Measurements from ENCODE around the gene FBXL17. TPM values are rescaled to one million over a fixed set of nuclear protein-coding genes. Genes with fewer than 3 reads are reported as not detected.

The FBXL17 gene
- total RNA-seq, 2 experiments from 2014 or later = 9.6 to 9.8 TPM

DNA sequence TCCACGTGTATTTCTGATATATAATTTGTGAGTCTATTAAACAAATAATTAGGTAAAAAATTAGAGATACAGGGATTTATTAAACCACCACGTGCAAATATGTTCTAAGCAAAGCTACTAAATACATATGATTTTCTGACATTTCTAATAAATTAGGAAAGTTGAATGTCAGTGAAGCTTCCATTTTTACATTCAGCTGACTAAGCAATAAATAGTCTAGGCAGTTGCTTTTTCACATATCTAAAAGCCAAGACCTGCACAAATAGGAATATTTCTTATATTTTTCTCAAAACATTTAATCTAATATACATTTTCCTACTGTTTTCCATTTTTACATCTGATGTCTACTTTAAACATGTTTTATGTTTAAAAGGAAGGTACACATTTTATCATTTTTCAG, 388.6 kb downstream of the FBXL17 start:
- no peaks in the 10 kb centered on the region for H3K36me3 Mint-ChIP-seq (ENCODE audit: low read depth)
- no peak overlapping the region for H3K4me3 Mint-ChIP-seq
- peaks cover 13% of the 10 kb centered on the region for H3K4me1 Mint-ChIP-seq
- H3K27ac Mint-ChIP-seq = no peak overlapping the region
- no peaks in the 10 kb centered on the region for H3K9me3 Mint-ChIP-seq
- no peak for DNase-seq
- H3K27me3 Mint-ChIP-seq = no peaks in the 10 kb centered on the region
- CTCF ChIA-PET = no interaction called here
- POLR2A ChIA-PET = no interaction called here

DNA sequence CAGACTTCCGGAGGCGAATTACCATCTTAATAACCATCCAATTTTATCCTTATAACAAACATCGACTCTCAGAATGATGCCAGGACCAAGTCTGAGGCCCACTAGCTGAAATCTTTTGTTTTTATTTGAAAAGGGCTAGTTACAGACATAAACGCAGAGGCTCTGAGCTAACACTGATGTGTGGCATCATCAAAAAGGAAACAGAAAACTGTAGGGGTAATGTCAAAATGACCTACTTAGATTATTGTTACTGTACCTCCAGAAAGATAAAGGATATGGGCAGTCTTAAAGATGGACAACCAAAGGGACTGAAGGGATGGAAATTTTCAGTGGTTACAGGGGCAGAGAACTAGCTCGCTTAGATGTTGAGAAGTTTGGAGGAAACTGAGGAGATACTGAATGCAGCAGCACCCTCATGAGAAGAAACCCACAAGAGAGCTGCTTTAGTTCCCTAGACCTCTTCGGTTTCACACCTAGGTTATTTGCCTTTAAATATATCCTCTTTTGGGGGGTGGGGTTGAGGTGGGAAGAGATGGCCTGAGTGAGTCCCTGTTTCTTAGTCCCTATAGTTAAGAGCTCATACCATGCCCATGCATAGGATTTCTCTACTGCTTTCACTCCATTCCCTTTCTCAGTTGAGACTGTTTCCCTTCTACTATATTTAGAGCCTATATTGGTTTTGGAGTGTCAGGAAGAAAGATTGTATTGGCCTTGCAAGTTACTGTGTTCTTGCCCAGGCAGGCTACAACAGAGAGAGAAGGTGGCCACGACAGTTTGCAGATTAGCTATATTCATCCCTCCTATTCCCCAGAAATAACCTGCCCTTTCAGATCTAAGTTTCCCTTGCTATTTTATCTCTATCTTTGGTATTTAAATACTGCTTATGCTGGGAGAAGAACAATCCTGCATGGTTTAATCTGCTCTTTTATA, 390.8 kb downstream of the FBXL17 start:
- H3K27me3 Mint-ChIP-seq = no peaks in the 10 kb centered on the region
- peaks cover 9% of the 10 kb centered on the region for H3K4me1 Mint-ChIP-seq
- no peak overlapping the region for H3K4me3 Mint-ChIP-seq
- H3K36me3 Mint-ChIP-seq (ENCODE audit: low read depth) = no peaks in the 10 kb centered on the region
- H3K27ac Mint-ChIP-seq = no peak overlapping the region
- no peak for DNase-seq
- H3K9me3 Mint-ChIP-seq = no peaks in the 10 kb centered on the region
- ChIA-PET CTCF (interaction anchor here (0.5 to 0.7 kb wide), 2 partner anchors 19 to 387 kb away, joined by 3 read pairs; no protein-coding TSS in a partner anchor), POLR2A (no interaction called here)

GRCh38 chr5:107985144-107985543, 396.8 kb downstream of the FBXL17 start:
- CTCF ChIA-PET = no interaction called here
- DNase-seq = no peak
- POLR2A ChIA-PET = no interaction called here
- Mint-ChIP-seq H3K4me1 (peaks cover 12% of the 10 kb centered on the region), H3K4me3 (no peak overlapping the region), H3K27me3 (no peaks in the 10 kb centered on the region), H3K36me3 (ENCODE audit: low read depth) (no peaks in the 10 kb centered on the region), H3K9me3 (no peaks in the 10 kb centered on the region), H3K27ac (no peak overlapping the region)

- no peak overlapping the region for H3K27ac Mint-ChIP-seq
- CTCF ChIA-PET = no interaction called here
- DNase-seq = no peak
- POLR2A ChIA-PET = no interaction called here
- no peak overlapping the region for H3K4me3 Mint-ChIP-seq
- peaks cover 2% of the 10 kb centered on the region for H3K9me3 Mint-ChIP-seq
- H3K4me1 Mint-ChIP-seq = peaks cover 27% of the 10 kb centered on the region
- no peaks in the 10 kb centered on the region for H3K36me3 Mint-ChIP-seq (ENCODE audit: low read depth)
- H3K27me3 Mint-ChIP-seq = no peaks in the 10 kb centered on the region
Observed at GRCh38 chr5:107982703-107983425, 399.0 kb downstream of the FBXL17 start.

DNA sequence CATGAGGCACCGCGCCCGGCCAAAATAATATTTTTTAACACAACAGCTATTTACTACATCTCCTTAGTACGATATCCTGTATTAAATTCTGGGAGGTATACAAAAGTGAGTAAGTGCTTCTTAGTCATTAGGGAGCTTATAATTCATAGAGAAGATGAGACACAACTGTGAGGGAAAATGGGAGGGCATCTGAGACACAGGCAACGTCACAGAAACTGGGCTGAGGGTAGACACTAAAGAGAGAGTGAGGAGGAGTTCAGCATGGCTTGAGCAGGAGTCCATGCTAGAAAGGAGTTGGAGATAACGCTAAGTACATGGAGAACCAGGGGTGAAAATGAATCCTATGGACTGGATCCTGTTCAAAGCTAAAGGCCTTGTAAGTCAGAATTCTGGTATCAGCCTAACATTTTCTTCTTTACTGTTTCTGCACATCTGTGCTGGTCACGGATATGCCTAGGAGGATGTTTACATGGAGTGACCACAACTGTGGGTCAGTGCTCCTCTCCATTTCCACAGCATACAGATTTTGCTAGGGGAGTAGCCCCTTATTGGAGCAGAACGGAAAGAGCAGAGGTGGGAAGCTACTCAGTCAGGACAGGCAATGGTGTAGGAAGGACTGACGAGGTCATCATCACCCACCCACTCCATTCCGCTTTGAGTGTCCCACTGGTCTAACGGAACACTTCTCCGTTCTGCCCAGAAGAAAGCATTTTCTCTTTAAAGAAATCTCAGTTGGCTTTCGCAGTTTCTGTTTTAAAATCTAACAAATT, 400.8 kb downstream of the FBXL17 start:
- CTCF ChIA-PET = interaction anchor here (0.6 kb wide), 1 partner anchor 212 kb away, joined by 3 read pairs; no protein-coding TSS in a partner anchor

DNA sequence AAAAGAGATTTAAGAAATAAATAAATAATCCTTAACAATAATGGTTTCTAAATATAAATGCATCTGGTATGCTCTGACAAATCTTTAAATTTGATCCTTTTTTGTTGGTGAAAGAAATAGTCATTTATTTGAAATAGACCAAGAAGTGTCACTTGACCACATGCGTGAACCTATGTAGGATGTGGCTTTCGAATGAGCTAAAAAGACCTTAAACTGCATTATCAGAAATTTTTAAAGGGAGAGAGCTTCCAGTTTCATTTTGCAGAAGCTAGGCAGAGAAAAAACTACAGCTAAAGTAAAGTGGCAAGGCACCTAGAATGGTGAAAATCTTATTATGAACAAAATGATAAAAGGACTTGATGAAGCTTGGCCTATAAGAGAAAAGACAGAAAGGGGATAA, 402.0 kb downstream of the FBXL17 start:
- no peak for DNase-seq
- Mint-ChIP-seq H3K27ac (no peak overlapping the region), H3K36me3 (ENCODE audit: low read depth) (no peaks in the 10 kb centered on the region), H3K4me3 (no peak overlapping the region), H3K4me1 (peaks cover 30% of the 10 kb centered on the region), H3K27me3 (no peaks in the 10 kb centered on the region), H3K9me3 (peaks cover 4% of the 10 kb centered on the region)
- ChIA-PET POLR2A (interaction anchor here (0.6 to 0.7 kb wide), 2 partner anchors 42 to 403 kb away, joined by 3 to 4 read pairs; no protein-coding TSS in a partner anchor), CTCF (no interaction called here)

More for the DNA sequence above, 400.8 kb downstream of the FBXL17 start:
- H3K4me3 Mint-ChIP-seq = no peak overlapping the region
- H3K4me1 Mint-ChIP-seq = peaks cover 34% of the 10 kb centered on the region
- H3K27ac Mint-ChIP-seq = no peak overlapping the region
- no peaks in the 10 kb centered on the region for H3K36me3 Mint-ChIP-seq (ENCODE audit: low read depth)
- POLR2A ChIA-PET = no interaction called here
- peaks cover 4% of the 10 kb centered on the region for H3K9me3 Mint-ChIP-seq
- no peak for DNase-seq
- H3K27me3 Mint-ChIP-seq = no peaks in the 10 kb centered on the region

GRCh38 chr5:107979291-107979690, 402.6 kb downstream of the FBXL17 start:
- Mint-ChIP-seq H3K4me3 (no peak overlapping the region), H3K27ac (no peak overlapping the region), H3K27me3 (no peaks in the 10 kb centered on the region), H3K4me1 (peaks cover 30% of the 10 kb centered on the region), H3K36me3 (ENCODE audit: low read depth) (no peaks in the 10 kb centered on the region), H3K9me3 (peaks cover 4% of the 10 kb centered on the region)
- ChIA-PET POLR2A (no interaction called here), CTCF (interaction anchor here (1.4 kb wide), 1 partner anchor 10 kb away, joined by 3 read pairs; no protein-coding TSS in a partner anchor)
- no peak for DNase-seq

- no peaks in the 10 kb centered on the region for H3K36me3 Mint-ChIP-seq (ENCODE audit: low read depth)
- POLR2A ChIA-PET = no interaction called here
- no peaks in the 10 kb centered on the region for H3K27me3 Mint-ChIP-seq
- H3K4me3 Mint-ChIP-seq = no peak overlapping the region
- no peak overlapping the region for H3K27ac Mint-ChIP-seq
- H3K4me1 Mint-ChIP-seq = peaks cover 28% of the 10 kb centered on the region
- CTCF ChIA-PET = no interaction called here
- DNase-seq = no peak
- peaks cover 4% of the 10 kb centered on the region for H3K9me3 Mint-ChIP-seq
Observed at GRCh38 chr5:107977550-107978071, 404.3 kb downstream of the FBXL17 start.

- peaks cover 25% of the 10 kb centered on the region for H3K4me1 Mint-ChIP-seq
- DNase-seq = no peak
- H3K4me3 Mint-ChIP-seq = no peak overlapping the region
- no peak overlapping the region for H3K27ac Mint-ChIP-seq
- H3K27me3 Mint-ChIP-seq = no peaks in the 10 kb centered on the region
- ChIA-PET CTCF (no interaction called here), POLR2A (no interaction called here)
- H3K9me3 Mint-ChIP-seq = peaks cover 4% of the 10 kb centered on the region
- H3K36me3 Mint-ChIP-seq (ENCODE audit: low read depth) = no peaks in the 10 kb centered on the region
Observed at GRCh38 chr5:107975568-107975967, 406.3 kb downstream of the FBXL17 start.

GRCh38 chr5:107971846-107972245, 410.1 kb downstream of the FBXL17 start:
- Mint-ChIP-seq H3K4me1 (no peaks in the 10 kb centered on the region), H3K27ac (no peak overlapping the region), H3K9me3 (no peaks in the 10 kb centered on the region), H3K27me3 (no peaks in the 10 kb centered on the region), H3K4me3 (no peak overlapping the region), H3K36me3 (ENCODE audit: low read depth) (no peaks in the 10 kb centered on the region)
- ChIA-PET POLR2A (no interaction called here), CTCF (no interaction called here)
- DNase-seq = no peak

- no peaks in the 10 kb centered on the region for H3K27me3 Mint-ChIP-seq
- CTCF ChIA-PET = no interaction called here
- no peak for DNase-seq
- H3K27ac Mint-ChIP-seq = no peak overlapping the region
- no peaks in the 10 kb centered on the region for H3K9me3 Mint-ChIP-seq
- no peaks in the 10 kb centered on the region for H3K4me1 Mint-ChIP-seq
- POLR2A ChIA-PET = no interaction called here
- no peaks in the 10 kb centered on the region for H3K36me3 Mint-ChIP-seq (ENCODE audit: low read depth)
- no peak overlapping the region for H3K4me3 Mint-ChIP-seq
Observed at GRCh38 chr5:107969847-107970246, 412.1 kb downstream of the FBXL17 start.

GRCh38 chr5:107968998-107969397, 412.9 kb downstream of the FBXL17 start:
- no peak for DNase-seq
- Mint-ChIP-seq H3K36me3 (ENCODE audit: low read depth) (no peaks in the 10 kb centered on the region), H3K27me3 (no peaks in the 10 kb centered on the region), H3K9me3 (no peaks in the 10 kb centered on the region), H3K4me1 (no peaks in the 10 kb centered on the region), H3K4me3 (no peak overlapping the region), H3K27ac (no peak overlapping the region)
- ChIA-PET POLR2A (no interaction called here), CTCF (no interaction called here)

All from activated CD4-positive, alpha-beta T cell treated with anti-CD3 and anti-CD28 coated beads, Interleukin-2, amount 10 ng/mL, durations not matched to agents 7 days and 5 days (primary cell).